Testis (tissue), 2 donors: ENCODE measurements around the gene CACNA1D.

ENCODE experiments used
- CTCF ChIP-seq, 3 experiments: fragments of 450-650 bp in 2 of 3; fragments of 200-600 bp in 1 of 3; sonication (generic) in 1 of 3; IDR thresholded peaks; one replicate each; pipeline ENCODE4 v1.5.1; 2016 to 2019; ENCODE audit warnings: antibody characterized with exemption in 3 of 3, mild to moderate bottlenecking in 2 of 3, moderate library complexity in 1 of 3
- POLR2A ChIP-seq: fragments of 450-650 bp; IDR thresholded peaks from one replicate; pipeline ENCODE4 v1.6.1; 2017; ENCODE audit warnings: antibody characterized with exemption, mild to moderate bottlenecking, moderate library complexity

DNA sequence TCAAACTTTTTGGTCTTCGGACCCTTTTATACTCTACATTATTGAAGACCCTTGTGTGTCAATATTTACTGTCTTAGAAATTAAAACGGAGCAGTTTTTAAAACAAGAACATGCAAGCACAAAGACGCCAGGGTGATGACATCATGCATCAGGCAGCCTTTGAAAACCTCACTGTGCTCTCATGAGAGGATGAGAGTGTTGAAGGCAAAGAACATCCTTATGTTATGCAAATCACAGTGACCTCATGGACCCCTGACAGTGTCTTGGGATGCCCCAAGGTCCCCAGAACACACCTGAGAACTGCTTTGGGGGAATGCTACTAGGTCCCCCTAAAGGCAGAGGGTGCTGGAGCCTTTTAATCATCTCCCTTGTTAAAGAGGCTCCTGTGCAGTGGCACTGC lies 300.2 kb downstream of the CACNA1D start:
- TF ChIP-seq POLR2A (no peak), CTCF (IDR thresholded peaks at IDR 0.05) (no peak)
